PC-9 (cell line): ENCODE measurements around the gene LAMA5. TPM values are rescaled to one million over a fixed set of nuclear protein-coding genes. Genes with fewer than 3 reads are reported as not detected.

ENCODE experiments used
- BruUV-seq: library from RNA; stranded (reverse); fragments of 400-500 nt; replicated peaks from 2 replicates; lab custom pipeline; 2021; lab: Mats Ljungman, UMichigan
- CTCF ChIA-PET: fragments of 300-600 bp; sonication (Branson Sonifier 250); formaldehyde crosslinking; loops from one replicate; lab custom pipeline; 2022; ENCODE audit warnings: antibody characterized with exemption; lab: Charles Lee
- POLR2A ChIA-PET: fragments of 300-600 bp; sonication (Branson Sonifier 250); formaldehyde crosslinking; loops from one replicate; lab custom pipeline; 2022; ENCODE audit warnings: antibody characterized with exemption; ENCODE audit not compliant: unreplicated experiment; lab: Charles Lee
- DNase-seq, 2 experiments: peaks; one replicate each; pipeline versions ENCODE4 v3.0.0 to v3.0.0-alpha.2; 2015 to 2022; ENCODE audit warnings: mixed read lengths in 1 of 2
- H2AFZ ChIP-seq: fragments of 200-600 bp; sonication (generic); 2 replicates; pipeline ENCODE4 v1.8.1; 2017; ENCODE audit warnings: antibody characterized with exemption
- H3F3A ChIP-seq: fragments of 200-600 bp; sonication (generic); 2 replicates; pipeline ENCODE4 v1.8.1; 2017; ENCODE audit warnings: antibody characterized with exemption, mild to moderate bottlenecking, low read depth; ENCODE audit not compliant: insufficient read depth
- H3K27ac ChIP-seq: fragments of 200-600 bp; sonication (generic); 2 replicates; pipeline ENCODE4 v1.6.1; 2016; ENCODE audit warnings: mixed run types
- H3K27me3 ChIP-seq: fragments of 200-600 bp; sonication (generic); 2 replicates; pipeline ENCODE4 v1.6.1; 2016; ENCODE audit warnings: low read depth, mixed run types; ENCODE audit not compliant: insufficient read depth
- H3K36me3 ChIP-seq: fragments of 200-600 bp; sonication (generic); 2 replicates; pipeline ENCODE4 v1.6.1; 2016; ENCODE audit warnings: low read depth, mixed run types
- H3K4me1 ChIP-seq: fragments of 200-600 bp; sonication (generic); replicated peaks from 2 replicates; pipeline ENCODE4 v1.6.1; 2016; ENCODE audit warnings: mixed run types; ENCODE audit not compliant: insufficient read depth
- H3K4me2 ChIP-seq: fragments of 200-600 bp; sonication (generic); 2 replicates; pipeline ENCODE4 v1.6.1; 2017; ENCODE audit warnings: mixed run types
- H3K4me3 ChIP-seq: fragments of 200-600 bp; sonication (generic); 2 replicates; pipeline ENCODE4 v1.6.1; 2016; ENCODE audit warnings: mixed run types
- H3K79me2 ChIP-seq: fragments of 200-600 bp; sonication (generic); 2 replicates; pipeline ENCODE4 v1.6.1; 2017; ENCODE audit warnings: low read depth, mixed run types
- H3K9me2 ChIP-seq: fragments of 200-600 bp; sonication (generic); 2 replicates; pipeline ENCODE4 v1.8.1; 2017; ENCODE audit warnings: mild to moderate bottlenecking; ENCODE audit not compliant: insufficient read depth
- H3K9me3 ChIP-seq: fragments of 200-600 bp; sonication (generic); 2 replicates; pipeline ENCODE4 v1.8.1; 2016; ENCODE audit warnings: low read depth; ENCODE audit not compliant: insufficient read depth
- H4K20me1 ChIP-seq: fragments of 200-600 bp; sonication (generic); 2 replicates; pipeline ENCODE4 v1.8.1; 2017; ENCODE audit not compliant: insufficient read depth
- EZH2 ChIP-seq: fragments of 200-600 bp; sonication (generic); IDR thresholded peaks from 2 replicates; pipeline ENCODE4 v1.8.0; 2017; ENCODE audit warnings: antibody characterized with exemption, low read depth
- intact Hi-C: fragments of 100-400 bp; cut with micrococcal nuclease; formaldehyde crosslinking; loops from one replicate; pipeline ENCODE4 v1.10.0; 2022; ENCODE audit not compliant: unreplicated experiment
- total RNA-seq: library from RNA; stranded (reverse); gene quantifications from 2 replicates; pipeline ENCODE4 v1.2.3, GENCODE V29; 2021
- TF ChIP-seq, protein P1 (sequence below): fragments of 200-600 bp; sonication (generic); conservative IDR thresholded peaks from 2 replicates; pipeline ENCODE4 v1.6.1; 2017; ENCODE audit warnings: mixed run types, antibody characterized with exemption, mild to moderate bottlenecking, moderate library complexity

LAMA5 gene
- total RNA-seq, 1 experiment from 2014 or later = 700 TPM

DNA sequence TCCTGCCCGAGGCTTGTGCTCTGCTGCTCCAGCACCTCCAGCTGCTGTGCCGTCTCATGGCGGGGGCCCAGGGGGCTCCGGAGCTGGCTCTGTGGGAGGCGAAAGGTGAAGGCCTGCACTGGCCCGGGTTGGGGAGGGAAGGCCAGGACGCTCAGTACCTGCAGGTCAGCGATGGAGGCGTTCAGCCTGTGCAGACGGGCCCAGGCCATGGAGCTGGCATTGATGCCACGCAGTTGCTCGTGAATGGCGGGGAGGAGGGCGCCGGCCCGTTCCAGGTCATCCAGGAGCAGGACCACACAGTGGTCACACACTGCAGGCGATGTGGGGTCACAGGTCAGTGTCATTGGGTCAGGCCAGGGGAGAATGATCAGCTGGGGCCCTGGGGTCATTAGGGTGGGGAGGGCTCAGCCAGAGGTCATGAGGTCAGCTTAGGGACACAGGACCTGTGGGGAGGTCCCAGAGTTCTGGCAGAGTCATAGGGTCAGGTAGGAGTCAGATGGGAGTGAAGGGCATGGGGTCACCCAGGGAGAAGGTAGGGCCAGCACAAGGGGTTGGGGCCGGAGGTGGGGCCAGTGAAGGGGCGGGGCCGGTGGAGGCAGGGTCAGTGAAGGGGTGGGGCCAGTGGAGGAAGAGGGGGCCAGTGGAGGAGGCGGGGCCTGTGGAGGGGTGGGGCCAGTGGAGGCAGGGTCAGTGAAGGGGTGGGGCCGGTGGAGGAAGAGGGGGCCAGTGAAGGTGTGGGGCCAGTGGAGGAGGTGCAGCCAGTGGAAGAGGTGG is 46.3 kb downstream of the LAMA5 start:
- H3K27me3 ChIP-seq = no peaks in the 10 kb centered on the region
- intact Hi-C loops = loop anchor here (2.0 kb wide), 1 partner anchor 30 kb away; no protein-coding TSS in a partner anchor
- no peak for TF ChIP-seq EZH2
- TF ChIP-seq, protein P1, sequence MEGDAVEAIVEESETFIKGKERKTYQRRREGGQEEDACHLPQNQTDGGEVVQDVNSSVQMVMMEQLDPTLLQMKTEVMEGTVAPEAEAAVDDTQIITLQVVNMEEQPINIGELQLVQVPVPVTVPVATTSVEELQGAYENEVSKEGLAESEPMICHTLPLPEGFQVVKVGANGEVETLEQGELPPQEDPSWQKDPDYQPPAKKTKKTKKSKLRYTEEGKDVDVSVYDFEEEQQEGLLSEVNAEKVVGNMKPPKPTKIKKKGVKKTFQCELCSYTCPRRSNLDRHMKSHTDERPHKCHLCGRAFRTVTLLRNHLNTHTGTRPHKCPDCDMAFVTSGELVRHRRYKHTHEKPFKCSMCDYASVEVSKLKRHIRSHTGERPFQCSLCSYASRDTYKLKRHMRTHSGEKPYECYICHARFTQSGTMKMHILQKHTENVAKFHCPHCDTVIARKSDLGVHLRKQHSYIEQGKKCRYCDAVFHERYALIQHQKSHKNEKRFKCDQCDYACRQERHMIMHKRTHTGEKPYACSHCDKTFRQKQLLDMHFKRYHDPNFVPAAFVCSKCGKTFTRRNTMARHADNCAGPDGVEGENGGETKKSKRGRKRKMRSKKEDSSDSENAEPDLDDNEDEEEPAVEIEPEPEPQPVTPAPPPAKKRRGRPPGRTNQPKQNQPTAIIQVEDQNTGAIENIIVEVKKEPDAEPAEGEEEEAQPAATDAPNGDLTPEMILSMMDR = no peak
- H3K4me1 ChIP-seq = no peaks in the 10 kb centered on the region
- H3K4me3 ChIP-seq = no peak overlapping the region
- no peak overlapping the region for H2AFZ ChIP-seq
- no peaks in the 10 kb centered on the region for H3K9me3 ChIP-seq
- H3K9me2 ChIP-seq = no peaks in the 10 kb centered on the region
- H3K79me2 ChIP-seq = peaks cover 19% of the 10 kb centered on the region
- no TSS peak for BruUV-seq
- DNase-seq = peak in 1 of 2 experiments; percentile 61
- peaks cover 75% of the 10 kb centered on the region for H3F3A ChIP-seq
- ChIA-PET POLR2A (no interaction called here), CTCF (no interaction called here)
- H3K36me3 ChIP-seq = peaks cover 26% of the 10 kb centered on the region
- H3K27ac ChIP-seq = 0 out of 2 replicates have a peak overlapping the region, but pooled peaks have one; percentile 10
- no peak overlapping the region for H3K4me2 ChIP-seq
- peaks cover 61% of the 10 kb centered on the region for H4K20me1 ChIP-seq

DNA sequence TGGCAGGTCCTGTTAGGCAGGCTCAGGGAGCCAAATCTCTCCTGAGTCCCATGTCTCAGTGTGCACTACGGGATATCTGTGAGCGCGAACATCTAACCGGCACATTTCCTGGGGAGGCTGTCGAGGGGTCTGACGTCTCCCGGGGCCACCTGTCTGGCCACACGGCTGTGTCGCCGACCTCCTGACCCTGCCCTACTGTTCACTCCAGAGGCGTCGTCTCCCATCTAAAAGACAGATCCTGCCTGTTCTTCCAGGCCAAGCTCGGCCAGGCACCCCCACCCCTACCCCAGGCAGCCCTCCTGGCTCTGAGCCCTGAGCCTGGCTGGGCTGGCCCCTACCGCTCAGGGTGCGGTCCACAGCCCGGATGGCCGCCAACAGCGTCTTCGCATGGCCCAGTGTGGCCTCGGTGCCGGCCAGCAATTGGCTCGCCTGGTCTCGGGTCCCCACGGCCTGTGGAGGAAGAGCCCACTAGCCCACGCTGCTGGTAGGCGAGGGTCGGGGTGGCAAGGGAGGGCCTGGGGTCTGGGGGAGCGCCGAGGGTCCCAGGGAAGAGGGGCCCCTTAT is 47.7 kb downstream of the LAMA5 start:
- no TSS peak for BruUV-seq
- H3K27me3 ChIP-seq = no peaks in the 10 kb centered on the region
- no peaks in the 10 kb centered on the region for H3K4me1 ChIP-seq
- no peaks in the 10 kb centered on the region for H3K9me2 ChIP-seq
- POLR2A ChIA-PET = no interaction called here
- peaks cover 35% of the 10 kb centered on the region for H3K36me3 ChIP-seq
- H3K9me3 ChIP-seq = no peaks in the 10 kb centered on the region
- DNase-seq = no peak
- H3K79me2 ChIP-seq = peaks cover 24% of the 10 kb centered on the region
- H3K4me3 ChIP-seq = no peak overlapping the region
- H4K20me1 ChIP-seq = peaks cover 68% of the 10 kb centered on the region
- H3F3A ChIP-seq = peaks cover 77% of the 10 kb centered on the region
- no peak for TF ChIP-seq EZH2
- TF ChIP-seq, protein P1 = no peak
- no peak overlapping the region for H2AFZ ChIP-seq
- CTCF ChIA-PET = no interaction called here
- intact Hi-C loops = no loop called here
- no peak overlapping the region for H3K27ac ChIP-seq
- no peak overlapping the region for H3K4me2 ChIP-seq

- Histone ChIP-seq H3K79me2 (peaks cover 26% of the 10 kb centered on the region), H3K9me3 (no peaks in the 10 kb centered on the region)
Observed at GRCh38 chr20:62318400-62319345, 48.4 kb downstream of the LAMA5 start.

More at GRCh38 chr20:62318400-62319345, 48.4 kb downstream of the LAMA5 start:
- POLR2A ChIA-PET = interaction anchor here (0.7 kb wide), 1 partner anchor 47 kb away, joined by 3 read pairs; no protein-coding TSS in a partner anchor
- Histone ChIP-seq H2AFZ (no peak overlapping the region), H3K9me2 (no peaks in the 10 kb centered on the region), H3F3A (peaks cover 73% of the 10 kb centered on the region), H3K4me2 (no peak overlapping the region), H3K27me3 (no peaks in the 10 kb centered on the region), H4K20me1 (peaks cover 64% of the 10 kb centered on the region), H3K36me3 (peaks cover 37% of the 10 kb centered on the region), H3K4me3 (no peak overlapping the region), H3K27ac (no peak overlapping the region), H3K4me1 (no peaks in the 10 kb centered on the region)
- no peak for TF ChIP-seq EZH2
- TF ChIP-seq, protein P1 = no peak
- no TSS peak for BruUV-seq
- CTCF ChIA-PET = no interaction called here
- peak in 1 of 2 experiments; percentile 48 for DNase-seq
- intact Hi-C loops = no loop called here
